Activated CD4-positive, alpha-beta T cell treated with anti-CD3 and anti-CD28 coated beads, Interleukin-2, amount 50 U/mL, for 16 hours (primary cell): Measurements from ENCODE around the gene HSPB3.
"Not testable (repeated sequence)": the region's sequence is repeated elsewhere in the genome, so short reads cannot be mapped to it uniquely, and the experiment has no call there.

Experiments
- DNase-seq: peaks from one replicate; pipeline ENCODE4 v3.0.0-alpha.2; 2020

Gene HSPB3, protein sequence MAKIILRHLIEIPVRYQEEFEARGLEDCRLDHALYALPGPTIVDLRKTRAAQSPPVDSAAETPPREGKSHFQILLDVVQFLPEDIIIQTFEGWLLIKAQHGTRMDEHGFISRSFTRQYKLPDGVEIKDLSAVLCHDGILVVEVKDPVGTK

DNA sequence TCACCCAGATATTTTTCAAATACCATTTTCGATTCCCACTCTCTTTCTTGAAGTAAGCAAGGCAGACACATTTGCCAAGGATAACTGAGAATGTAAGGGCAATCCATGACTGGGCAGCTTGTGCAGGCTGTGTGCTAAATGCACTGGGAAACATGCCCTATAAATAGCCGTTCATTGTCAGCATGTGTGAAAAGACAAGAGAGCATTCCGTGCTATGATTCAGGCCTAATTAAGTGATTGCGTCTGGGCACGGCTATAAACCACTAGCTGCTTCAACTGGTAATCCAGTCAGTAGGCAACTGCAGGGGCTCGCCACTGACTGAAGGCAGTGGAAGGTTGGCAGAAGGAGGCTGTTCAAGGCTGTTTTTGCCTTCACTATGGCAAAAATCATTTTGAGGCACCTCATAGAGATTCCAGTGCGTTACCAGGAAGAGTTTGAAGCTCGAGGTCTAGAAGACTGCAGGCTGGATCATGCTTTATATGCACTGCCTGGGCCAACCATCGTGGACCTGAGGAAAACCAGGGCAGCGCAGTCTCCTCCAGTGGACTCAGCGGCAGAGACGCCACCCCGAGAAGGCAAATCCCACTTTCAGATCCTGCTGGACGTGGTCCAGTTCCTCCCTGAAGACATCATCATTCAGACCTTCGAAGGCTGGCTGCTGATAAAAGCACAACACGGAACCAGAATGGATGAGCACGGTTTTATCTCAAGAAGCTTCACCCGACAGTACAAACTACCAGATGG is at the start of gene HSPB3:
TSS of gene HSPB3 (plus strand) at position 287 of the 745 bp plus-strand sequence. CDS start at position 378, 91 bp downstream.
- no peak for DNase-seq

DNA sequence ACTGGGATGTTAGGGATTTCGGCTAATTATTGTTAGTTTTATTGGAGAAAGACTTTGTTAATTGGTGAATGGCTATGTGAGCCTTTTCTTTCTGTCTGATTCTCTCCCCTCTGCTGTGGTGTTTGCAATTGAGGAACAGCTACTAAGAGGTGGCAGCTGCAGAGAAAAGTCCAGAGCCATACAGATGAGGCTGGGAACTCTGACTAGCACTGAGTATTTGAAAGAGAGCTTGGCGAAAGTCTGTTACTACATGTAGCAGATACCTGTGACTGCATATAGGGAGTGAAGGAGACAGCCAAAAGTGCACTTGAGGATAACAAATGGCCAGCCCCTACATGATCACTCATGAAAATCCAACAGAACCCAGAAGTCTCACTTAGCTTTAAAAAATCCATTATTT is 44.3 kb upstream of the HSPB3 start:
- no peak for DNase-seq

DNA sequence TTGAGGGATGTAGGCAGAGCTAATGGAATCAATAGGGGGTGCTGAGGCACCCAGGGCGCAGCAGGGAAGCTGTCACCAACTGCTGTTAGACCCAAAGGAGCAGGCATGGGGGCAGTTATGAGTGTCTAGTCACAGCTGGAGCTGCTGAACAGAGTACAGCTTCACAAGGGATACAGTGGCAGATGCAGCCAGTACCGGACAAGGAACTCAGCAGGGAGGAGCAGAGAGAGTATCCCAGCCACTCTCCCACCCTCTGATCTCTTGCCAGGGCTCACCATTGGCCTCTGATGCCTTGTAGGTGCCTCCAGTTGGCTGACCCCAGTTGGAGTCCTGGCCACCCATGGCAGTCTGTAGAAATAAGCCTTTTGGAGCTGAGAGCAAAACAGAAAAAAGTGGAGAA is 42.6 kb upstream of the HSPB3 start:
- no peak for DNase-seq

DNA sequence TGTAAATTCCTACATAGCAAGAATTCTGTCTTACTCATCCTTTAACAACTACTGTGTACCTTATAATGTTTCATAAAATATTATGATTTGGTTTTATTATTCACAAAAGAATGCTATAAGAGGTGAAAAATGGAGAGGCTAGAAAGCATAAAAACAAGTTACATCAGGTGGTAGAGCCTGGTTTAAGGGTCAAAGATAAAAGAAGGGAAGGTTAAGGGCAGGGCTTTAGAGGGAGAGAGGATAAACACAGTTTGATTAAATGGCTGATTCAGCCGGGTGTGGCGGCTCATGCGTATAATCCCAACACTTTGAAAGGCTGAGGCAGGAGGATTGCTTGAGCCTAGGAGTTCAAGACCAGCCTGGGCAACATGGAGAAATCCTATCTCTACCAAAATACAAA is 40.4 kb upstream of the HSPB3 start:
- no peak for DNase-seq

DNA sequence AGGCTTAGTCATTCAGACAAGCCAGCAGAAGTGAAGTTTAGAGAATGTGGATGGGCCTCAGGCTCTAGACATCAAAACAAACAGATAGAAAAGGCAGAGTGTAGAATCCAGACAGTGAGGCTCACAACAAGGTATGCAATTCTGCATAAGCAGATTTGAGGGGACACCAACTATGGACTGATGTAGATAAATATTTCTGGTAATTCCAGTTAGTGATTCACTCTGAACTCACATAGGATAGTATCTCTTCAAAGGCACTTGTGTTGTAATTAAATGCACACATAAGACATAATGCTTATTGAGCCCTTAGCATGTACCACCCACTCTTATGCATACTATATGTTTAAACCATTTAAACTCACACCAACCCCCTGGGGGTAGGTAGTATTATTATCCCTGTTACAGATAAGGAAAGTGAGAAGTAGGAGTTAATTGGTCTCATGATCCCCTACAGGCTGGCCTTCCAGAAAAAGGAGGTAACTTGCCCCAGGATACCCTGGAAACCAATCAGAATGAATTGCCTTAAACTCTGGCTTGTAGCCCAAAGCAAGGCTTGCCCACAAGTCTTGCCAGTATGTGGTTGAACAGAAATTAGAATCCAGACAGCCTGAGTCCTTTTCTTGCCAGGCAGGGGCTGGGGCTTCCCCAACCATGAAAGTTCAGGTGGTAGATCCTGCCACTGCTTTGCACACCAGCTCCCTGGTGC is 39.5 kb upstream of the HSPB3 start:
- no peak for DNase-seq

DNA sequence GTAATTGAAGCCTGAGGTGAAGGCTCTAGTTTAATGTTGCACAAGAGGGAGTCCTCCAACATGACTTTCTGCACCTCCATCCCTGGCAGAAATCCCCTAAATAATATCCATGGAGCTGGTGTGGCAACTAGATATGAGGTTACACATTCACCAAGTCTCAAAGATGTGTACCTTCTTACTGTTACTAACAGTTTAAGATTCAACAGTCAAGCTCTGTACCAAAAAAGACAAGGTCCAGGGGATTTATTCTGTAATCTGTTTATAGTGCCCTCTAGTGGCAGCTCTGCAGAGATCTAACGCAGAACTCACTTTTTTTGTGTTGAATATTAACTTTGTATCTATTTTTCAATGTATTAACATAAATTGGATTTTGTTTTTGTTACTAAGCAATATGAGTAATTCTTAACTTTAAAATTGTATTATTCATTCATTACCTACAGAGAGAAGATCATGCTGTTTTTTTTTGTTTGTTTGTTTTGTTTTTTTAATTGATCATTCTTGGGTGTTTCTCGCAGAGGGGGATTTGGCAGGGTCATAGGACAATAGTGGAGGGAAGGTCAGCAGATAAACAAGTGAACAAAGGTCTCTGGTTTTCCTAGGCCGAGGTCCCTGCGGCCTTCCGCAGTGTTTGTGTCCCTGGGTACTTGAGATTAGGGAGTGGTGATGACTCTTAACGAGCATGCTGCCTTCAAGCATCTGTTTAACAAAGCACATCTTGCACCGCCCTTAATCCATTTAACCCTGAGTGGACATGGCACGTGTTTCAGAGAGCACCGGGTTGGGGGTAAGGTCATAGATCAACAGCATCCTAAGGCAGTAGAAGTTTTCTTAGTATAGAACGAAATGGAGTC is 35.7 kb upstream of the HSPB3 start:
- DNase-seq: peak; percentile 54

DNA sequence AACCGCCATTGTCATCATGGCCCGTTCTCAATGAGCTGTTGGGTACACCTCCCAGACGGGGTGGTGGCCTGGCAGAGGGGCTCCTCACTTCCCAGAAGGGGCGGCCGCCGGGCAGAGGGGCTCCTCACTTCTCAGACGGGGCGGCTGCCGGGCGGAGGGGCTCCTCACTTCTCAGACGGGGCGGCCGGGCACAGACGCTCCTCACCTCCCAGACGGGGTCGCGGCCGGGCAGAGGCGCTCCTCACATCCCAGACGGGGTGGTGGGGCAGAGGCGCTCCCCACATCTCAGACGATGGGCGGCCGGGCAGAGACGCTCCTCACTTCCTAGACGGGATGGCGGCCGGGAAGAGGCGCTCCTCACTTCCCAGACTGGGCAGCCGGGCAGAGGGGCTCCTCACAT is 35.0 kb upstream of the HSPB3 start:
- DNase-seq: not testable (repeated sequence)

DNA sequence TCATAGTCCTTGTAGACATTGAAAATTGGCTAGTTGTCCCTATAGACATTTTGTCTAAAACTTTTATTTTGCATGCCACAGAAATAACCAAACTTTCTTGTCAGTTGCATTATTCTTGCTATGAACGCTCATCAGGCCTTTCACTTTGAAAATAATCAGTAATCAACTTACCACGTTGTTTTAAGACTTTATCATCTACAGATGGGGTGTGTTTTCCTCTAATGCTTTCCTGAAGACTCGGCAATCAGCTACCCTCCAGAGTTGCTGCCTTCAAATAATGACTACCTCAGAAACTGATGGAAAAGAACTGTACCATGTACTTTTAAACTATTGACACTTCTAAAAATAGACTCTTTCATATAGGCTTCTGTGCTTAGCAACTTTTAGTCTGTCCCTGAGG is 33.5 kb upstream of the HSPB3 start:
- no peak for DNase-seq

DNA sequence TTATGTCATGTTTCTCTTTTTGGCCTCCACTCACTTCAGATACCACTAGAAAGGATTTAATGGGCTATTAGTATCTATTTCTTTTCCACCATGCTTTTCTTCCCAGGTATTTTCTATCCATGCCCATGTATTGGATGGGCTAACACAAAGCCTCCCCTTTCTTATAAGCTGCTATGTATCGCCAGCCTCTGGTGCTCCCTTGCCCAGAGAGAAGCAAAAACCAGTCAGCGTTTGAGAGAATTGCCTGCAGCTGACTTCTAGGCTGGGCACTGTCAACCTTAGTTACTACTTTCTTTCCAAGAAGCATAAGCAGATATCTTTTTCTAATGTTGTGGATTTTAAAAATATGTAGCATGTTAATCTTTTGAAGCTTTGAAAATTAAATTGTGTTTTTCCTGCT is 30.2 kb upstream of the HSPB3 start:
- no peak for DNase-seq

DNA sequence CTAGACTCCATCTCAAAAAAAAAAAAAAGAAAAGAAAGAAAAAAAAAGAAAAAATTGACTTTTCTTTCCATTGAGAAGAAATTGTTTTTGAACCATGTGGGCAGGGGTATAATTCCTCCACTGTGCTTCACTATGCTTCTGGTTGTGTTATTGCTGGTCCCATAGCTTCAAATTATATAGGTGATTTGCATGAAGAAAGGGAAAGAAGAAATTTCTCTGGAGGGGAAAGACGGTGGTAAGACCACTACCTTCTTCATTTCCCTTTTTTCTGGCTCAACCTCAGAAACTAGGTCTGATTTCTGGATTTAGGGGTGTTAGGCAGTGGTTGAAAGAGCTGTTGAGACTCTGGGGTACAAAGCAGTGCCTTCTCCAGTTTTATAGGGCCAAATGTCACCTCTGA is 29.3 kb upstream of the HSPB3 start:
- no peak for DNase-seq

DNA sequence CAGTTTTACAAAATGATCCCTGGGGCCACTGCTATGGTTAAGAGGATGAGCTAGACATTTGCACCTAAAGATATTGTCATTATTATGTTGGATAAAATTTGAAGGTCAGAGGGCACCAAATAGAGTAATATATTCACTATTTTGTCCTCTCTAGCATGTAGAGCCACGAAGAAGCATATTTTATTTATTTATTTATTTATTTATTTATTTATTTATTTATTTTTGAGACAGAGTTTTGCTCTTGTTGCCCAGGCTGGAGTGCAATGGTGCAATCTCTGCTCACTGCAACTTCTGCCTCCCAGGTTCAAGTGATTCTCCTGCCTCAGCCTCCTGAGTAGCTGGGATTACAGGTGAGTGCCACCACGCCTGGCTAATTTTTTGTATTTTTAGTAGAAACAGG is 20.8 kb upstream of the HSPB3 start:
- not testable (repeated sequence) for DNase-seq

DNA sequence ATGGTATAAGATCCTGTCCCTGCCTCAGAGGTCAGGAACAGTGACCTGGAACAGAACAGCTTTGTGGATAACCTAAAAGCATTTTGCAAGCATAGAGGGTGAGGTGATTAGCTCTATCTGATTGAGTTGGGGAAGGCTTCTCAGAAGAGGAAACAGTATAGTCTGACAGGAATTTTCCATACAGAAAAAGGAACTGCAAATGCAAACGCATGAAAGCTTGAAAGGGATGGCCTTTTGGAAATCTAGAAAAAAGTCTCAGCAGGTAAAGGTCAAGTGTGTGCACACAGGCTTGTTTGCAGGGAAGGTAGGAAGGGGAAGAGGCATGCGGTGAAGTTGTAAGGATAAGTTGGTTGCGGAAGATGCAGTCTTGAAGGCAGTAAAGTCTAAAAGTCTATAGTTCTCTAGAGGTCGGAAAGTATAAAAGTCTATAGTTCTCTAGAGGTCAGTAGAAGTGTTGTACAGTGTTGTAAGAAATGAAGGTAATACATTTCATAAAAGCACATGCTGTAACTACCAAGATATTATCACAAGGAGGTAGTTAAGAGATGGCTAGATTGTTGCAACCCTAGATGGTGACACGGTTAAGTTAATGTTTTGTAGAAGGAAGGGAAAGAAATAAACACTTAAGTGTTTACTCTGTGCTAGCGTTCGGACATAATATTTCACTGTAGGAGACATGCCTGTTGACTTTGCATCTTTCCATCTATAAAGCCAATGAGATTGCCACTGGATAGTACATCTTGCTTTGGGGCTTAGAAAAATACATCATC is 16.7 kb upstream of the HSPB3 start:
- DNase-seq: no peak

DNA sequence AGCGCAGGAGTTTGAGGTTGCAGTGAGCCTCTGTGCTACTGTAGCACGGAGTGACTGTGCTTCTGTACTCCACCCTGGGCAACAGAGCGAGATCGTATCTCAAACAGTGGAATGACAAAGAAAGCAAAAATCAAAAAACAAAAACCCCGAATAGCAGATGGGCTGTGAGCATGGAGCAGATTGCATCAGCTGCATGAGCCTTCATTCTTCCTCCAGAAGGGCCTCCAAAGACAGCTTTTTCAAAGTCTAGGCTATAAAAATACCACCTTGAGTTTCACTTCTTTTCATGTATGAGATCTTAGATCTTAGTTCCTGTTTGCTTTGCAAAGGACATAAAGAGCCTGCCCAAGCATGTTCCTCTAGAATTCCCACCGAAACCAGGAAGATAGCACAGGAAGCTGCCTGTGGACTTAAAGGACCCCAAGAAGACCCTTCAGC is 15.0 kb upstream of the HSPB3 start:
- no peak for DNase-seq

DNA sequence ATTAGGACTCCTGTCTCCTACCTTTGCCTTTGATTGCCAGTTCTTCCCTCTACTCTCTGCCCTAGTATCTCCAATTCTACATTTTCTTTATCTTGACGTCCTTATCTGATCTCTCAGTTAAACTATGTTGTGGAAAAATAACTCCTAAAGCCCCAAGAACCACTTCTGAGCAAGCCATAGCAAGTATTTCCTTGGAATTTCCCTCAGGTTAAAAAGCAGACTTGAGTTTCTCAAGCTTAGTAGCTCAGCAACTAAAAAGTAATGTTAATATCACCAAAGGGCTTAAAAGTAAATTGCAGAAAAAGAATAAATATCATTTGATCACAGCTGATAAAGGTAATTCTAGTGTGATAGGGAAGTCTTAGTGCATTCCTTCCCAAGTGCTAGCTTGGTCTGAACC is 13.2 kb upstream of the HSPB3 start:
- no peak for DNase-seq

DNA sequence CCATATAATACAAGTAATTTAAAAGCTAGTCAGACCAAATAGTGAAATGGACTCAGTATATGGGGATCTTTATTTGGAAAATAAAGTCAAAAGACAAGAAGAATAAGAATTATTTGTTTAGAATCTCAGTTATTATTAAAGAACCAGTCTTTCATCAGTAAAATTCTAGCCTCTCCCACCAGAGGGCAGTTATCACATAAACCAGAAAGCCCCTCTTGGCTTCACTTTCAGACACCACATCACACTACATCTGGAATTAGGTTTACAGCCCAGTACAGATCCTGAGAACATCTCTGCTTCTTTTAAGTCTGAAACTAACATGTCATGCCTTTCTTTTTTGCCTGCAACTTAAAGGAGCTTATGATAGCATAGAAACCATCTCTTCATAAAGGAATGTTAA is 12.2 kb upstream of the HSPB3 start:
- DNase-seq: no peak

DNA sequence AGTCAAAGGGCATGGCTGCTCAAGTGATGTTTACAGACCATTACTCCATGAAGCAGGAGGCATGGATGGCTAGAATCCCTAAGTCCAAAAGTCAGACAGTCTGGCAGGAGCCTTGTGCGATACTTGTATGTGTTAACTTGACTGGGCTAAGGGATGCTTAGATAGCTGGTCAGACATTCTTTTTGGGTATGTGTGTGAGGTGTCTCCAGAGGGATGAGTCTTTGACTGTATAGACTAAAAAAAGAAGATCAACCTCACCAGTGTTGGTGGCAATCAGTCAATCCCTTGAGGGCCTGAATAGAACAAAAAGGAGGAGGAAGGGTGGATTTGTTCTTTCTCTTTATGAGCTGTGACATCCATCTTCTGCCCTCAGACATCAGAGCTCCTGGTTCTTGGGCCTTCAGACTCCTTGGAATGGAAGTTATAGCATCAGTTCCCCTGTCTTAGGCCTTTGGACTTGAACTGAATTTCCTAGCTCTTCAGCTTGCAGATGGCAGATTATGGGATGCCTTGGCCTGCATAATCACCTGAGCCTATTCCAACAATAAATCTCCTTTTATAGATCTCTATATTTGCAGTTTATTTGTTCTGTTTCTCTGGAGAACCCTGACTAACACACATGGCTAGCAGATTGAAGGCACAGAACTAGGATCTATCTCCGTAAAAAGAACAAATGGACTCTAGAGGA is 9.7 kb upstream of the HSPB3 start:
- no peak for DNase-seq

DNA sequence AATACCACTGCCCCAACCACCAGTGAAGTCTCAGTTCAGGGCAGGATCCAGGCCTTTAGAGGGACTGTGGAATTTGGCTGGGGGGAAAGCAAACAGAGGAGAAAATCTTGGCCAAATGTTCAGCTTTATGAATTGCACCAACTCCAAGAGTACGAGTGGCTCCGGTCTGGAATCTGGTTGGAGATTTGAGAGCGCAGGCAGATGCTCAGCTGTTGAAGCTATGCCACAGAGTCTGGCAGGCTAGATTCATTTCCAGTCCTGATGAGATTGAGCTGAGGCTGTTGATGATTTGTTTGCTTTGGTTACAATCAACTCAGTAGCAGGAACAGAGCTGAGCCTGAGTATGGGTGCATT is 9.1 kb upstream of the HSPB3 start:
- no peak for DNase-seq

DNA sequence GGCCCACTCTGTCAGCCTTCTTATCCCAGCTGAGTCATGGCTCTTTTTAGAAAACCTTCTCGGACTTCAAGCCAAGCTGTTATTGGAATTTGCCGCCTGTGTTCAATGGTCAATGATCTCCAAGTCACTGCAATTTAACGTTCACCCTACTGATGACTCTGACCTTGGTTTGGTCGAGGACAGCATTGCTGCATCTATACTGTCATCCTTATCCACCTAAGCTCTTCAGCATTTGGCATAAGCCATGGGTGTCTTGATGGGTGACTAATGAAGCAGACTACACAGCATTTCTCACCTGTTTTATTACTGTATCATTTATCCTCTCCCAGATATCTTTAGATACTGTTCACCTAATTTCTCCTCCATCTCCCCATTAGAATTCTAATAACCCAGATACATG is 5.6 kb upstream of the HSPB3 start:
- no peak for DNase-seq

DNA sequence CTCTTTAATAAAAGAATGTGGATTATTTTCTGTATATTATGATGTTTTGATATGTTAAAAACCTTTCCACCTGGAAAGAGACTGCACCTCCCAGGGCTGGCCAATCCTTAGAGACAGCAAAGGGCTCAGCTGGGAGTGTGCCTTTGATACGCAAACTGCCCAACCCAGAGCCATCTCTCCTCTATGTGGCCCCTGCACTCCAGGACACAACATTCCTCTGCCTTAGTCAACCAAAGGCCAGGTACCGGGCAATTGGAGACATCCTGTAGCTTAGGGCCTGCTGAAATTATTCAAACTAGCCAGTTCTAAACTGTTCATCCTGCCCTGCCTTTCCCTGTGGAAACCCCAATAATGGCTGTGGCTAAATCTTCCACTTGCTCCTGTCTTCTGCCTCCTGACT is 5.0 kb upstream of the HSPB3 start:
- no peak for DNase-seq

DNA sequence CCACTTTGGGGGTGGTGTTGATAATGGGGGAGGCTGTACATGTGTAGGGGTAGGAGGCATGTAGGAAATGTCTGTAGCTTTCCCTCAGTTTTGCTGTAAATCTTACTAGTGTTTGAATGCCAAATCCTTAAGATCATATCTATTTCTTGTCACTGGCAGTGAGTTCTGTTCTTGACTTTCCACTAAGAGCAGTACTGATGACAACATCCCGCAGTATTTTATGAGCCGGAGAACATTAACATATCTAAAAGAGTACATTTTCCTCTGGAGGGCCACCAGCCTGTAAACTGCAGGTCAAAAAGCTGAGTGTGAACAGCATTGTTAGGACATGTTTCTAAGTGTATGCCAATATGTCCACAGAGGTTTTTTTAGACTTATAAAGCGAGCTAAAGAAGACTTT is 2.5 kb upstream of the HSPB3 start:
- DNase-seq: no peak

DNA sequence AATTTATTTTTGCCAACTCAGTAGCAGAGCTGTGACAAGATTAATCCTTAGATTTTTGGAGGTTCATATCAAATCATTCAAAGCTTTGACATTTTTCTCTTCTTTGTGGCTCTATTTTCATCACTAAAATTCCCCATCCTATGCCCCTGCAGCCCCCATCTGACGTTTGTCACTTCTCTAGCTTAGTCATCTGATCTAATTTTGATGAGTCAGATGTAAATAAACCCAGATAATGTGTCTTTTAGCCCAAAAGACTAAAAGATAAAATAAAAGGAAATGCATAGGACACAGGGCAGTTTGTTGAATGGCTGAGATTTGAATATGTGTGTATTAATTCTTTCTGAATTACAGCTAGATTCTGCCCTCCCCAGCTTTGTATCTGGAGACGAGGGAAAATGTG is 897 bp upstream of the HSPB3 start:
- DNase-seq: no peak
